GM21786 (cell line): ENCODE measurements around the gene TTYH3.
"Not testable (repeated sequence)": the region's sequence is repeated elsewhere in the genome, so short reads cannot be mapped to it uniquely, and the experiment has no call there.

Experiments used
- ATAC-seq: cut with Tn5 transposase; IDR thresholded peaks from one replicate; pipeline ENCODE4 v1.9.1; 2021; ENCODE audit not compliant: unreplicated experiment

The TTYH3 gene

GRCh38 chr7:2681929-2682799 is 50.4 kb downstream of the TTYH3 start:
- no peak for ATAC-seq

- ATAC-seq: no peak
Measured at GRCh38 chr7:2684501-2684900, 52.7 kb downstream of the TTYH3 start.

- no peak for ATAC-seq
Measured at GRCh38 chr7:2686101-2686500, 54.3 kb downstream of the TTYH3 start.

GRCh38 chr7:2687338-2687869 is 55.6 kb downstream of the TTYH3 start:
- no peak for ATAC-seq

- no peak for ATAC-seq
Measured at GRCh38 chr7:2687881-2688318, 56.1 kb downstream of the TTYH3 start, which contains the start of gene AMZ1. Gene AMZ1 (plus strand): TSS chr7:2688202. CDS start chr7:2700452, 12,250 bp downstream.

GRCh38 chr7:2688409-2689342 is 56.9 kb downstream of the TTYH3 start:
- ATAC-seq: peak; percentile 84

GRCh38 chr7:2689343-2689847 is 57.6 kb downstream of the TTYH3 start:
- ATAC-seq: no peak

GRCh38 chr7:2689951-2690705 is 58.3 kb downstream of the TTYH3 start:
- no peak for ATAC-seq

- no peak for ATAC-seq
Measured at GRCh38 chr7:2691011-2691707, 59.4 kb downstream of the TTYH3 start.

GRCh38 chr7:2691932-2692439 is 60.2 kb downstream of the TTYH3 start:
- not testable (repeated sequence) for ATAC-seq

GRCh38 chr7:2692543-2692942 is 60.8 kb downstream of the TTYH3 start:
- ATAC-seq: no peak

GRCh38 chr7:2693420-2694121 is 61.8 kb downstream of the TTYH3 start:
- ATAC-seq: not testable (repeated sequence)

GRCh38 chr7:2694122-2694436 is 62.3 kb downstream of the TTYH3 start:
- not testable (repeated sequence) for ATAC-seq

GRCh38 chr7:2698581-2699288 is 66.9 kb downstream of the TTYH3 start:
- peak; percentile 94 for ATAC-seq

GRCh38 chr7:2699289-2699620 is 67.5 kb downstream of the TTYH3 start:
- no peak for ATAC-seq

- no peak for ATAC-seq
Measured at GRCh38 chr7:2700141-2700850, 68.5 kb downstream of the TTYH3 start.

- no peak for ATAC-seq
Measured at GRCh38 chr7:2701424-2701823, 69.6 kb downstream of the TTYH3 start.
